Neural crest cell (in vitro differentiated cells): ENCODE measurements around the gene UBQLN4. TPM values are rescaled to one million over a fixed set of nuclear protein-coding genes. Genes with fewer than 3 reads are reported as not detected.
A peak's percentile ranks its signal among the peaks of the same experiment; 100 is the strongest.

Experiments
- DNase-seq: peaks from one replicate; pipeline ENCODE4 v3.0.0; 2021; ENCODE audit warnings: low read depth, mixed read lengths, low spot score
- H3K27ac Mint-ChIP-seq: one replicate; pipeline ENCODE4 v1.8.0; 2021; ENCODE audit warnings: mild to moderate bottlenecking, mixed read lengths; ENCODE audit not compliant: unreplicated experiment
- H3K27me3 Mint-ChIP-seq: 2 replicates; pipeline ENCODE4 v1.8.0; 2021; ENCODE audit warnings: low read depth, mild to moderate bottlenecking, mixed read lengths
- H3K36me3 Mint-ChIP-seq: 2 replicates; pipeline ENCODE4 v1.8.0; 2021; ENCODE audit warnings: low read depth, mild to moderate bottlenecking, mixed read lengths
- H3K4me1 Mint-ChIP-seq: 2 replicates; pipeline ENCODE4 v1.8.0; 2021; ENCODE audit warnings: mixed read lengths
- H3K4me3 Mint-ChIP-seq: one replicate; pipeline ENCODE4 v1.8.0; 2021; ENCODE audit warnings: mild to moderate bottlenecking, mixed read lengths
- H3K9me3 Mint-ChIP-seq: 2 replicates; pipeline ENCODE4 v1.8.0; 2021; ENCODE audit warnings: mixed read lengths
- total RNA-seq: library from RNA; stranded (reverse); gene quantifications from 2 replicates; pipeline ENCODE4 v1.2.1, GENCODE V29; 2021
- TF ChIP-seq, protein P1 (sequence below): fragments of 200-600 bp; sonication (generic); conservative IDR thresholded peaks from 2 replicates; pipeline ENCODE4 v1.5.0; 2021; ENCODE audit warnings: antibody characterized with exemption, mild to moderate bottlenecking

Gene UBQLN4
- total RNA-seq, 1 donor from 2014 or later, result 78.0 TPM

DNA sequence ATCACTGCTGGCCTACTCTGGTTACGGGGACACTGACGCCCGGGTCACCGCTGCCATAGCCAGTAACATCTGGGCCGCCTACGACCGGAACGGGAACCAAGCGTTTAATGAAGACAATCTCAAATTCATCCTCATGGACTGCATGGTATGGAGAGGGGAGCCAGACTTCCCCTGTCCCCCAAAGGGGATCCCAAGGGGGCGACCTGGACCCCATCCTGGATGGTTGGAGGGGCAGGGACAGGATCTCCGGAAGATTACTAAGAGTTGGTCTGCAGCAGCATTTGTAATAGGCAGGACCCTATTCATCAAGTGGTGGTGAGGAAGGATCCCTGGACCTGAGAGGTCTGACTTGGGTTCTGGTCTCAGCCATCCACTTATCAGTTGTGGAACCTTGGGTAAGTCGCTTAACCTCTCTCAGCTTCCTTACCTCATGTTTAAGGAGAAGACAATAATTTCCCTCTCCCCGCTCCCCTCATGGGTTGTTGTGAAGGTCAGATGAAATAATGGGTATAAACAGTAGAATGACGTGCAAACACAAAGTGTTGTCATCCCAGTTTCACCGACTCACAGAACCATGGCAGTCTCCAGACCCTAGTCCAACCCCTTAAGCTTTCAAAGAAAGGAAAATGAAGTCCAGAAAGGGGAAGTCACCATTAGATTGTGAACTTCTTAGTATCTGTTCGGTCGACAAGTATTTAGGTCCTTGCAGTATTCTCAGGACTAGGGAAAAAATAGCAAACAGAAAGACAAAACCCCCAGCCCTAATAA, 1.9 kb upstream of the UBQLN4 start:
- peaks cover 2% of the 10 kb centered on the region for H3K27me3 Mint-ChIP-seq
- H3K27ac Mint-ChIP-seq, result peak overlapping the region; percentile 100
- H3K36me3 Mint-ChIP-seq, result peaks cover 2% of the 10 kb centered on the region
- TF ChIP-seq, protein P1, sequence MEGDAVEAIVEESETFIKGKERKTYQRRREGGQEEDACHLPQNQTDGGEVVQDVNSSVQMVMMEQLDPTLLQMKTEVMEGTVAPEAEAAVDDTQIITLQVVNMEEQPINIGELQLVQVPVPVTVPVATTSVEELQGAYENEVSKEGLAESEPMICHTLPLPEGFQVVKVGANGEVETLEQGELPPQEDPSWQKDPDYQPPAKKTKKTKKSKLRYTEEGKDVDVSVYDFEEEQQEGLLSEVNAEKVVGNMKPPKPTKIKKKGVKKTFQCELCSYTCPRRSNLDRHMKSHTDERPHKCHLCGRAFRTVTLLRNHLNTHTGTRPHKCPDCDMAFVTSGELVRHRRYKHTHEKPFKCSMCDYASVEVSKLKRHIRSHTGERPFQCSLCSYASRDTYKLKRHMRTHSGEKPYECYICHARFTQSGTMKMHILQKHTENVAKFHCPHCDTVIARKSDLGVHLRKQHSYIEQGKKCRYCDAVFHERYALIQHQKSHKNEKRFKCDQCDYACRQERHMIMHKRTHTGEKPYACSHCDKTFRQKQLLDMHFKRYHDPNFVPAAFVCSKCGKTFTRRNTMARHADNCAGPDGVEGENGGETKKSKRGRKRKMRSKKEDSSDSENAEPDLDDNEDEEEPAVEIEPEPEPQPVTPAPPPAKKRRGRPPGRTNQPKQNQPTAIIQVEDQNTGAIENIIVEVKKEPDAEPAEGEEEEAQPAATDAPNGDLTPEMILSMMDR, result no peak
- no peak for DNase-seq
- H3K4me3 Mint-ChIP-seq, result peak overlapping the region; percentile 97
- H3K4me1 Mint-ChIP-seq, result peaks cover 41% of the 10 kb centered on the region
- no peaks in the 10 kb centered on the region for H3K9me3 Mint-ChIP-seq

DNA sequence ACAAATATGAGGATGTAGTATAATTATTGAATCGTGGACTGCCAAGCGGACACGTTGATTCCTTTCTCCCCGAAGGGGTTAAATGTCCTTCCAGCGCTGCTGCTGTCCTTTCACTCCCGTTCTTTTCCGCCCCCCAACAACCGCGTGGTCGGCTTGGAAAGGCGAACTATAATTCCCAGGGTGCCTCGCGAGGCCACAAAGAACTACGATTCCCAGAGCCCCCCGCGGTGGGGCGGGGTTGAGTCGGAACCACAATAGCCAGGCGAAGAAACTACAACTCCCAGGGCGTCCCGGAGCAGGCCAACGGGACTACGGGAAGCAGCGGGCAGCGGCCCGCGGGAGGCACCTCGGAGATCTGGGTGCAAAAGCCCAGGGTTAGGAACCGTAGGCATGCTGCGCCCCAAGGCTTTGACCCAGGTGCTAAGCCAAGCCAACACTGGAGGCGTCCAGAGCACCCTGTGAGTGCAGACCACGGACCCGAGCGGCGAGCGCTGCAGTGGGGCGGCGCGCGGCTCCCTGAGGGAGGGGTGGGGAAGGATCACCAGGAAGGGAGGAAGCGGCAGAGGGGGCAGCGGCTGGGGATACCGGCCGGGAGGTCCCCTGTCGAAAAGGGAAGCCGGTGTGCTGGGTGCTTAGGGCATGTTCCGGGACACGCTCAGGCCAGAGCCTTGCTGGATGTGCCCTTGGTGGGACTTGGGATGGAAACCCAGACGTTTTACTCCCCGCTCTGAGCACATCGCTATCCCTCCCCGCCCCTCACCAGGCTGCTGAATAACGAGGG, 1.1 kb upstream of the UBQLN4 start, which contains the start of gene LAMTOR2:
LAMTOR2 (plus strand) TSS at position 283 of the 781 bp plus-strand sequence; CDS start at position 391, 108 bp downstream.
- H3K4me3 Mint-ChIP-seq, result peak within 1 kb of the TSS; percentile 97
- TF ChIP-seq, protein P1, result no peak
- H3K27me3 Mint-ChIP-seq, result peaks cover 2% of the 10 kb centered on the region

DNA sequence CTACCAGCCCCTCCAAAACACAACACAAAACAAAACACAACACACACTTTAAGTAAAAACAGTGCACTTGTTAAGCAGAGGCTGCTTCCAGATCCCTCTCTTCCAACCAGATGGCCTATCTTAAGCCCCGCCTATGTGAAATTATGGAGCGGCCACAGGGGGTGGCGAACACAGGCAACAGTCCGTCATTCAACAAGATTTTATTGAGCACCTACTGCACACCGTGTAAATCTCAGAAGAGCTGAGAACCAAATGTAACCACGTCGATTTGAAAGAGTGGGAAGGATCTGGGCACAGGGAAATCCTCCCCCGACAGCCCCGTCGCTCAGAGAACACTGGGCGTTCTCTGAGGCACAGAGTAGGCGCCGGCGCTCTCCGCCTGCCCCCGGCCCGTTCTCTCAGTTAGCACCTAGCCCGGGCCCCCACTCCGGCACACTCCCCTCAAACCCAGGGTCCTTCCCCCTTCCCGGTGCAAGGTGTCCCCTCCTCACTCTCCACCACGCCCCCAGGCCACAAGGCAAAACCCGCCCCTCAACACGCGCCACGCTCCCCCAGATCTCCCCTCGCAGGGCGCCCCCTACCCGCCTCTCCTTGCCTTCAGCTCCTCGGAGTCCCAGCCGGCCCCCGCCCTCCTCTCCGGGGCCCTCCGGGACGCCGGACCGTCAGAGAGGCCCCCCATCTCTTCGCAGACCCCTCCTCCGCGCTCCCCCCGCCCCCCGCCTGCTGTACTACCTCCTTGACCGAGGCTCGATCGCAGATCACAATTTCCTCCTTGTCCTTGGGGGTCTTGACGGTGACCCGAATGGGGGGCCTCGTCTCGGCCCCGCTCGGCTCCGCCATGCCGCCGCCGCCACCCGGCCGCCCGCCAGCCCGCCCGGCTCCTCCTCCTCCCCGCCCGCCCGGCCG, 483 bp downstream of the UBQLN4 start:
- DNase-seq, result peak; percentile 72
- peak overlapping the region; percentile 97 for H3K4me3 Mint-ChIP-seq
- peaks cover 2% of the 10 kb centered on the region for H3K27me3 Mint-ChIP-seq
- H3K4me1 Mint-ChIP-seq, result peaks cover 41% of the 10 kb centered on the region
- H3K27ac Mint-ChIP-seq, result peak overlapping the region; percentile 96
- TF ChIP-seq, protein P1, result peak; percentile 47
- H3K36me3 Mint-ChIP-seq, result peaks cover 2% of the 10 kb centered on the region
- no peaks in the 10 kb centered on the region for H3K9me3 Mint-ChIP-seq

More for the DNA sequence above, 1.1 kb upstream of the UBQLN4 start, which contains the start of gene LAMTOR2:
- peak; percentile 96 for DNase-seq
- Mint-ChIP-seq H3K4me1 (peaks cover 41% of the 10 kb centered on the region), H3K36me3 (peaks cover 2% of the 10 kb centered on the region), H3K27ac (peak within 1 kb of the TSS; percentile 100), H3K9me3 (no peaks in the 10 kb centered on the region)

DNA sequence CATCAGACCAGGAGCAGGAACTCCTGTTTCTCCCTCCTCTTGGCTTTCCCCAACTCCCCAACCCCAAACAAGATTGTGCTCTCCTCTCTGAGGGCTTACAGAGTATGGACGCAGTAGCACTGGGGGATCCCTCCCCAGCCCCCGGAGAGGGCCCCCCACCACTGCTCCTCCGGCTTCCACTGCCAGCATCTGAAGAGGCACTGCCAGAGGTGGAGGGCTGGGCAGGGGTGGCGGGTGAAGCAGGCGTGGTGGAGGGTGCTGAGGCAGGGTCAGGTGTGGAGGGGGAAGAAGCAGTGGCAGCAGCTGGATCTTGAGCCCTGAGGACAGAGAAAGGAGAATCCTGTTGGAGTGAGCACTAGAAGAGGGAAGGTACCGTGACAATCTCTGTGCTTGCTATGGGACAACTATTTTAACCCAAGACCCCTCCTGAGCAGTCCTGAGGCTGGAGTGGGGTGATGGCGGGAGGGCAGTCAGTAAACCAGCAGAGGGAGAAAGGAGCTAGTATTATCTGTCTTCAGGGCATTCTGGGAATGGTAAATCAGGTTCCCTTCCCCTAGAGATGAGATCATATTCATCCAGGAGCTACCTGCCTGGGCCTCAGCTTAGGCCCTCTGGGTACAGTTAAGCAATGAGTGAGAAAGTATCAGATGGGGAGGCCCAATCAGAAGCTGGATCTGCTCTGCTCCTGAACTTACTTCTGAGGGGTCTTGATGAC, 2.4 kb downstream of the UBQLN4 start:
- H3K27ac Mint-ChIP-seq, result no peak overlapping the region
- peaks cover 37% of the 10 kb centered on the region for H3K4me1 Mint-ChIP-seq
- DNase-seq, result no peak

More for the DNA sequence above, 2.4 kb downstream of the UBQLN4 start:
- Mint-ChIP-seq H3K36me3 (no peaks in the 10 kb centered on the region), H3K9me3 (no peaks in the 10 kb centered on the region), H3K4me3 (peak overlapping the region; percentile 76), H3K27me3 (peaks cover 2% of the 10 kb centered on the region)
- TF ChIP-seq, protein P1, result no peak
